Suppressor macrophage treated with lipopolysaccharide for 1 hour (primary cell): Measurements from ENCODE around the gene C3orf18.
A peak's percentile ranks its signal among the peaks of the same experiment; 100 is the strongest.

Source experiments
- DNase-seq, 3 donors: peaks; one replicate each; pipeline ENCODE4 v3.0.0-alpha.2; 2020 to 2022

The C3orf18 gene

DNA sequence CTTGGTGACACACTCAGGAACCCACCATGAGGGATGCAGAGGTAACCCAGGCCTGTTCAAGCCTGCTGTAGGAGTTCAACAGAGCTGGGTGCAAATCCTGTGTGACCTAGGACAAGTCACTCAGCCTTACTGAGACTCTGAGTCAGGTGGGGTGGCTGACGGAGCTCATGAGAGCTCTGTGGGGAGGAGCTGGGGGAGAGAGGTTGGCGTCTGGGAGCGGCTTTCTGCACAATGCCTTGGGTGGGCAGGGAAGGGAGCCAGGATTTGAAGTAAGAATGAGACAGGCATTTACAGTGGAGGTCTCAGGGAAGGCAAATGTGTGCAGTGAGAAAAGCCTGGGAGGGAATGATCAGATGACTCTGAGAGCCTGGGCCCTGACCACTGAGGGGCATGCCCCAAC lies 18.3 kb downstream of the C3orf18 start:
- DNase-seq, result no peak

DNA sequence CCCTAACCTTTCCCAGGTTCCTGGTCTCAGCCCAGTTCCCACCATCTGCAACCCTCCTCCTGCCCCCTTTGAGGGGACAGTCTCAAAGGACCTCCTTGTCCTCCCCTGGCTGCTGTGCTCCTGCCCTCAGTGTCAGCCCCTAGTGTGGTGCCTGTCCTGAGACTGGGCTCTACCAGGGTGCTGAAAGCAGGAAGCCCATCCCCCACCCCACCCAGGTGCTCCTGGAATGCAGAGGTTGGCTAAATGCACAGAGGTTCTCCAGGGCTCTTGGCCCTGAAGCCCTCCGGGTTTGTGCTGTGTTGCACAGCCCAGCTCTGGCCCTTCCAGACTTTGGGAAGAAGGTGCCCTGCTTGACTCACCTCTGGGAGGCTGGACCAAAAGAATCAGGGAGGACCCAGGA lies 21.8 kb downstream of the C3orf18 start:
- no peak for DNase-seq

DNA sequence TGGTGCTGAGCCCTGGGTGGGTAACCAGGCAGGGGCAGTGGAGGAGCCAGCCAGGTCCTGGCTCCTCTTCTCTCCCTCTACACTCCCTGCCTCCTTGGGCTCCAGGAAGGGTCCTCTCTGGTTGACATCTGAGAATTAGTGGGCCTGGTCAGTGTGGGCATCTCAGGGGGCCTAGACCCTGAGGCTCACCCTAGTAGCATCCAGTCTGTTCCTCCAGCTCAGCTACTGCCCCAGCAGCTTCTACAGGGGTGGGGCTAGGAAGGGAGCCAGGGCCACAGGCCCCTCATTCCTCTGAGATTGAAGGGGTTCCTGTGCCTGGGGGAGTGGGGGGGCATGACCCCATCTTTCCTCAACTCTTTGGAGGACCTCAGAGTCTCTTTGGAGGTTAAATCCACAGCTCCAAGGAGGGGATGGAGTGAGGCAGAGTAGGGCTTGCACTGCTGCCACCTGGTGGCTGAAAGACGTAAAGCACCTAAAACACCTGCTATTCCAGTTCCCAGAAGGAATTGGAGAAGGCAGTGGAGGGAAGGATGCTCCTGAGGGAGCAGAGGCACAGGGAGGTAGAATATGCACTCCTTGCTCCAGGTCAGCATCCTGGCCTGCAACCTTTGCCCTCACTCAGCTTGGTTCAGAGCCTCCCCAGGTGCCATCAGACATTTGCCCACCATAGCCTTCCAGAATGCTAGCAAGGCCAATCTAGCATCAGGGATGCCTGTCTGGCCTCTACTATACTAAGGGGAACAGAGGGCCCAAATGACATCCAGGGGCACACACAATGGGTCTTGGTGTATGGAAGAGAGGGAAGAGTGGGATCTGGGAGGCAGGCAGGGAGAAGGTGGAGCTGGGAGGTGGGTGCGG lies 25.1 kb downstream of the C3orf18 start:
- peak; percentile 76 to 77 (median 77) for DNase-seq

GRCh38 chr3:50539356-50540286 lies 27.9 kb downstream of the C3orf18 start:
- DNase-seq, result no peak

DNA sequence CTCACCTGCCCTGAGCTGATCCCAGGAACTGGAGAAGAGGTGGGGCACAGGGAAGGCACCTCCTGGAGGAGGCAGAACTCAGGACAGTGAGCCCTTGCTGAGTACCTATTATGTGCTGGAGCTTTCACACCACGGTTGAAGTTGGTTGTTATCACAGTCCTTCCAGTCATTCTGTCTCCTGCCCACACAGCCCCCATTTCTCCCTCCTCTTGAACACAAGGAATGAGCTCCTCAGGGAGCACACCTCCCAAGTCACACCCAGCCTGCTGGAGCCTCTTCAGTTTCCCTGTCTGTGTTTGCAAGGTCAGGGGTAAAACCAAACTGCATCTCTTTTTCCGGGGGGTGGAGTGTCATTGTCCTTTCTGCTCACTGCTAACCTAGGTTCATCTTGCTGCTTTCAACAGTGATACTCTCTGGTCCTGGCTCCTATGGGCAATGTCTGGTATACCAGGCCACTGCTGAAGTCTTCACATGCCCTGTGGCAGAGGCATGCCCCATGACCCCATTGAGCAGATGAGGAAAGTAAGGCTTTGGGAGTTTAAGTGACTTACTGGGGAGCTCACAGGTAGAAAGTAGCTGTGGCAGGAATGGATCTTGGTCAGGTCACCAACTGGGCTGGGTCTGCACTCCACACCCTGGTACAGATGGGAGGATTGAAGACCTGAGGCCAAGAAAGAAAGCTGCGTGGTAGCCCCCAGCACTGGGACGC lies 30.0 kb downstream of the C3orf18 start:
- DNase-seq, result no peak

DNA sequence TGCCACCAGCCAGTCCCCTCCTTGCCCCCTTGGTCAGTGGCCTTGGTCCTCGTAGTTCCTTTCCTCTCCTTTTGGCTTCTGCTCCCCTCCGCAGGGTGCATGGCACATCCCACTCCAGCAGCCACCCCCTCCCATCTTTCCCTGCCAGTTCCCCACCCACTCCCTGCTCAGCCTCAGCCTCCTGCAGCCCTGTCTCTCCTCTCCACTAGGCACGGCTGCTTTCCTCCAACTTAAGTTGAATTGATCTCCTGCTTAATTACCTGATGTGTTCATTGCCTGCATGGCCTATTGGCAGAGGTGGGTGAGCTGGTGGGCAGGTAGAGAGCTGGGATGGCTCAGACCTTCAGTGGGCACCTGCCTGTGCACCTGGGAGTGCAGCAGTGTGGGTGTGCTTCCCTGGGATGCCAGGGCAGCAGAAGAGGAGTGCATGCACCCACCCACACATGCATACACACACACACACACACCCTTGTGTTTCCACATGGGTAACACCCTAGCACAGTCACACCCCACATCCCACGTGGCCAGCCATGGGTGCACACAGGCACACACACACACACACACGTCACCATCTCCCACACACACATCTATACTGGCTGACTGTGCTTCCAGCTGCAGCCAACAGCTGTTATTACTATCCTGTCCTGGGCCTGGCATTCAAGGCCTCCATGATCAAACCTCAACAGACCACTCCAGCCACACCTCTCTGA lies 30.9 kb downstream of the C3orf18 start:
- no peak for DNase-seq

DNA sequence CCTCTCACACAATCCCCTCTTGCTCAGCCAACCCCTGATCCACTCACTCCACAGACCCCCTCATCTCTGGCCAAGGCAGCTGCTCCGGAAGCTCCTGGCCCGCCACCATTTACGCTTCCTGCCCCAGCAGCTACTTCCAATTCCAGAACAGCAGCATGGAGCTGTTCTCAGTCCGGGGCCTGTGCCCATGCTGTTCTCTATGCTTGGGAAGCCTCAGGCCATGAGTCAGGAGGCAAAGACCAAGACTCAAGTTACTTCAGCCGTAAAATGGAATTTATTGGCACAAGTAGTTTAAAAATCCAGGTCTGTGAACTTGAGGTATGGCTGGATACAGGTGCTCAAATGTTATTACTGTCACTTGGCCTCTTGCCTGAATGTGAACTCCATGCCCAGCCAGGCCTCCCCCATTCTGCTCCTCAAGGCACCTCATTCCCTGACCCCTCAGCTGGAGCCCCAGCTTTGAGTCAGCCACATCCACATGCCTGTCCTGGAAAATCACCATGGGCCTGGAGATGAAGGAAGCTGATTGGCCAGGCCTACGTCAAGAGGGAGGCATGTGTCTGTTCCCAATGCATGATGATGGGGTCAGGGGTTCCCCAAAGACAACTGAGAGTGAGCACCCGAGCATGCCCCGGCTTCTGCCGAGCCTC lies 32.7 kb downstream of the C3orf18 start:
- DNase-seq, result no peak

GRCh38 chr3:50533807-50534461 lies 33.6 kb downstream of the C3orf18 start:
- DNase-seq, result no peak

- DNase-seq, result peak in 2 of 3 donors; percentile 11 to 36
Observed at GRCh38 chr3:50533316-50533715, 34.2 kb downstream of the C3orf18 start.

DNA sequence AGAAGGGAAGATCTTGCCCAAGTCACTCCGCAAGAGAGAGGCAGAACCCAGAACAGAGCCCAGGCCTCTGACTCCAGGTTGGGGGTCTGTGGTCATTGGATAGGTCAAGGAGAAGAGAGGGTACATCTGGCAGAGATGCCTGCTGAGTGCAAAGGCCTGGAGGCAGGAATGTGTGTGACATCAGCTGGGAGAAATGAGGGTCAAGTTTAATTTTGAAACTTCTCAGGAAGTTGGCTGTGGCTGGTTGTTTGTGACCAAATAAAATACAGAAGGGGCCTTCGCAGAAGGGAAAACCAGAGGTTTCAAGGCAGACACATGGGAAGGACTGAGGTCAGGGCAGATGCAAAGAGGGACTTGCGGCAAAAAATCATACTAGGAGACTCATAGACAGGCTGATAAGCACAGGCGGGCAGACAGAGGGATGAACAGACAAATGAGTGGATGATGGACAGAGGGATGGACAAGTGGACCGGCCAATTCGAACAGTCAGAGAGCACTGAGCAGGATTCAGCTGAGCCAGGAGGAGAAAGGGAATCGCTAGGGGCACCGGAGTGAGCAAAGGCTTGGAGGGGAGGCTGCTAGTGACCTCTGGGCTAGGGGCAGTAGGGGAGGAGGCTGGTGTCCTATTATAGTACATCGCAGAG lies 35.4 kb downstream of the C3orf18 start:
- no peak for DNase-seq

GRCh38 chr3:50531201-50531600 lies 36.3 kb downstream of the C3orf18 start:
- DNase-seq, result no peak

- DNase-seq, result no peak
Observed at GRCh38 chr3:50530001-50530970, 37.3 kb downstream of the C3orf18 start.

- peak; percentile 88 to 94 (median 92) for DNase-seq
Observed at GRCh38 chr3:50525987-50526386, 41.6 kb downstream of the C3orf18 start.

DNA sequence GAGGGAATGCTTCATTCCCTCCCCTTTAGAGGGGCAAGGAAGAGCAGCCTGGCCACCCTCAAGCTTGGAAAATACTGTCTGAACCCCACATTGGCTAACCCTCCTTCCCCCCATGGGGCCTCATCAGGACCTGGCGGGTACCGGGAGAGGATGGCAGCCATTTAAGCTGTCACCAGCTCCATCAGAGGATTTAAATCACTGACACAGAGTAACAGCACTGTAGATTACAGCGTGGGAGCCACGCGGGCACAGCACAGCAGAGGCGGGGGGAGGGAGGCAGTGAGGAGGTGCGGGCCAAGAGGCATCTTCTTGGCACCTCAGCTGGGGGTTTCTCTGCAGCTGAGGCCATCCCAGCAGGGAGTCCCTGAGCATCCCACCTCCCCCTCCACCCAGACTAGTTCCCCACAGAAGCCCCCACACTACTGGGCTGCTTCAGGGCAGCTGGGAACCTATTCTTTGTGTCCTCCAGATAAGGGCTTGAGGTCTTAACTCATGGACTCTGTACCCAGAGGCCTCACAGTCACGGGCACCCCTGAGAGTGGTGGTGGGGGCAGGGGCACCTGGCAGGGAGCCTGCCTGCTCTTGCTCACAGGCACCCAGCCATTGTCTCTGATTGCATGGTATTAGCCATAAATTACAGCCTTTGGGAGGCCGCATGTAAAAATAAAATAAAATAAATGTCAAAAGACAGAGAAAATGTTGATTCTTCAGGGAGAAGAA lies 42.2 kb downstream of the C3orf18 start:
- DNase-seq, result no peak

DNA sequence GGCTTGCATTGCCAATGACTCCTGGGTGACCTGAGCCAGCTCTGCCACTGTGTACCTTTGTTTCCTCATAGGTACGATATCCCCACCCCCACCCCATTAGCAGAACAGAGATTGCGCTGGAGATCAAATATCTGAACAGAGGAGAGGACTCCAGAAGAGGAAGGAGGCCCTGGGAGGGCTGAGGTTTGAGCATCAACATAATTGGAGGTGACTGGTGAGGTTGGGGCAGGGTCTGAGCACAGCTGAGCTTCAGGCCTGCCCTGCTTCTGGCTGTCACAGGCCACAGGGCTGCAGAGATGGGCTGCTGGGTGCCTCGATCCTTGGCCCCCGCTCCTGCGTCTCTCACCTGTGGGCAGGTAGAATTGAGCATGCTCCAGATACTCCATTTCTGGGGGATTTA lies 42.8 kb downstream of the C3orf18 start:
- no peak for DNase-seq

DNA sequence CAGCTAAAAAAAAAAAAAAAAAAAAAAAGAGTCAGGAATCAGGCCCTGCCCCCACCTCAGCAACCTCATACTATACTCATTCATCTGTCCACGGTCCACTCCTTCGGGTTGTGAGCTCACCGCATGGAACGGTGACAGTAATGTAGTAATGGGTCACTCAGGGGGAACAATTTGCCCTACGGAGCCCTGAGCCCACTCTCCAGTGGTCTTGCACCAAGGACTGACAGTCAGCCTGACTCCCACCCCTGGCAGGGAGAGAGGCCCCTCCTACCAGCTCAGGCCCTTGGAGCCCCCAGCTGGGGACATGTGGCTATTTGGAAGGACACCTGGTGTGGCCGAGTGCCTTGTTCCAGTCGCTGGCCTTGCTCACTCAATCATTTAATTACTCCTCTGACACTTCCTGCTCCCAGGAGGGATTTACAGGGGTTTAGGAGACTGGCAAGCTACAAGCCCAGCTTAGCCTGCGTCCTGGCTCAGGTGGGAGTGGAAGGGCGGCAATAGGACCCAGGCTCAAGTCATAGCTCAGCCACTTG lies 44.2 kb downstream of the C3orf18 start:
- no peak for DNase-seq

GRCh38 chr3:50521572-50521971 lies 46.0 kb downstream of the C3orf18 start:
- no peak for DNase-seq

DNA sequence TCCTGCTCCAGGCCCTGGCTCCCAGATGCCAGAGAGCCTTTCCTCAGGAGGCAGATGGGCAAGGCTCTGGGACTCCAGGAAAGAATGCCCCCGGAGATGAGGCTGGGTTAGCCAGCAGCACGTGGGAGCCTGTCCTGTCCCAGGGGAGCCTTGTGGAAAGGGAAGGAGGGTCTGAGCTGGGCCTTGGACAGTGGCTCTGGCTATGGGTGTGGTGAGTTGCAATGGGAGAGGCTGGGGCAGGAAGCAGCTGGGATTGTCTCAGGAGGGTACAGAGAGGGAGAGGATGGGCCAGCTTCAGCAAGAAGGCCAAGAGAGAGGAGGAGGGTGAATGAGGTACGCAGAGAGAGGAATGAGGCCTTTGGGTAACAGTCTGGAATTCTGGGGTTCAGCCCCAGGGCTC lies 46.7 kb downstream of the C3orf18 start:
- no peak for DNase-seq
